ENCODE data around the gene NT5C1A. TPM values are rescaled to one million over a fixed set of nuclear protein-coding genes. Genes with fewer than 3 reads are reported as not detected.

The NT5C1A gene
- total RNA-seq, 1 experiment from 2014 or later: not detected

- H3K36me3 Mint-ChIP-seq (ENCODE audit: insufficient read depth in 1 of 3, low read depth in 3 of 3): no peaks in the 10 kb centered on the region
- Histone ChIP-seq H3K9me3 (ENCODE audit: control insufficient read depth, low read depth, low read length) (no peaks in the 10 kb centered on the region), H3K23me2 (ENCODE audit: insufficient read length, low read depth, low read length, poor library complexity, severe bottlenecking) (no peaks in the 10 kb centered on the region), H3K4ac (ENCODE audit: low read depth, low read length) (no peak overlapping the region), H4K8ac (replicated peaks; ENCODE audit: insufficient read length, low read depth, low read length) (no peak overlapping the region), H3K27me3 (ENCODE audit: insufficient read depth, low read length) (no peaks in the 10 kb centered on the region; the same call in 1 of the 2 replicates), H3K18ac (ENCODE audit: insufficient read length, low read depth, low read length) (no peak overlapping the region), H3K23ac (ENCODE audit: insufficient read length, low read depth, low read length) (no peak overlapping the region), H4K5ac (ENCODE audit: insufficient read length, low read depth, low read length) (no peak overlapping the region), H4K20me1 (ENCODE audit: control insufficient read depth, insufficient read depth, insufficient read length) (no peaks in the 10 kb centered on the region), H4K91ac (ENCODE audit: insufficient read length, low read depth, low read length) (no peak overlapping the region), H3T11ph (ENCODE audit: low read length) (no peak overlapping the region), H2AFZ (ENCODE audit: low read length) (no peak overlapping the region), H2BK5ac (ENCODE audit: insufficient read length, low read length) (no peak overlapping the region), H2BK15ac (ENCODE audit: low read depth, low read length) (no peak overlapping the region), H3K79me2 (ENCODE audit: insufficient read depth, low read length) (no peaks in the 10 kb centered on the region), H3K27ac (ENCODE audit: insufficient read length, low read depth, low read length) (no peak overlapping the region), H2BK120ac (ENCODE audit: low read depth, low read length, poor library complexity, severe bottlenecking) (no peak overlapping the region), H3K4me2 (ENCODE audit: insufficient read depth, insufficient read length, low read length) (no peak overlapping the region), H3K14ac (ENCODE audit: insufficient read depth, low read length) (no peak overlapping the region), H2BK20ac (ENCODE audit: low read depth, low read length, poor library complexity, severe bottlenecking) (no peak overlapping the region), H3K9ac (ENCODE audit: extremely low read depth, insufficient read length, low read length) (no peak overlapping the region), H3K4me1 (ENCODE audit: insufficient read depth, low read length) (no peaks in the 10 kb centered on the region), H2AK5ac (ENCODE audit: insufficient read length, low read length) (no peak overlapping the region), H3K56ac (ENCODE audit: insufficient read length, low read depth, low read length) (no peak overlapping the region), H2BK12ac (ENCODE audit: insufficient read length, low read depth, low read length) (no peak overlapping the region), H3K79me1 (ENCODE audit: insufficient read depth, low read depth, low read length, poor library complexity, severe bottlenecking) (no peaks in the 10 kb centered on the region)
- H3K27me3 Mint-ChIP-seq (ENCODE audit: low read depth): peaks cover 91% of the 10 kb centered on the region
- DNase-seq: no peak
- TF ChIP-seq, protein P1, sequence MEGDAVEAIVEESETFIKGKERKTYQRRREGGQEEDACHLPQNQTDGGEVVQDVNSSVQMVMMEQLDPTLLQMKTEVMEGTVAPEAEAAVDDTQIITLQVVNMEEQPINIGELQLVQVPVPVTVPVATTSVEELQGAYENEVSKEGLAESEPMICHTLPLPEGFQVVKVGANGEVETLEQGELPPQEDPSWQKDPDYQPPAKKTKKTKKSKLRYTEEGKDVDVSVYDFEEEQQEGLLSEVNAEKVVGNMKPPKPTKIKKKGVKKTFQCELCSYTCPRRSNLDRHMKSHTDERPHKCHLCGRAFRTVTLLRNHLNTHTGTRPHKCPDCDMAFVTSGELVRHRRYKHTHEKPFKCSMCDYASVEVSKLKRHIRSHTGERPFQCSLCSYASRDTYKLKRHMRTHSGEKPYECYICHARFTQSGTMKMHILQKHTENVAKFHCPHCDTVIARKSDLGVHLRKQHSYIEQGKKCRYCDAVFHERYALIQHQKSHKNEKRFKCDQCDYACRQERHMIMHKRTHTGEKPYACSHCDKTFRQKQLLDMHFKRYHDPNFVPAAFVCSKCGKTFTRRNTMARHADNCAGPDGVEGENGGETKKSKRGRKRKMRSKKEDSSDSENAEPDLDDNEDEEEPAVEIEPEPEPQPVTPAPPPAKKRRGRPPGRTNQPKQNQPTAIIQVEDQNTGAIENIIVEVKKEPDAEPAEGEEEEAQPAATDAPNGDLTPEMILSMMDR (conservative IDR thresholded peaks at IDR 0.05): no peak
- no peak overlapping the region for H3K27ac Mint-ChIP-seq
- H3K4me1 Mint-ChIP-seq: peaks cover 3 to 6% of the 10 kb centered on the region in 2 experiments
- H3K9me3 Mint-ChIP-seq: no peaks in the 10 kb centered on the region
- WGBS (ENCODE audit: extremely low coverage, insufficient read length, low lambda C conversion rate): no CpG with 5 or more reads among the region's 5 CpGs
- H3K4me3 Mint-ChIP-seq: no peak overlapping the region
These were observed 16.2 kb downstream of the NT5C1A start for GRCh38 chr1:39655578-39656268.
